ENCODE measurements around the gene AMY1C. TPM values are rescaled to one million over a fixed set of nuclear protein-coding genes. Genes with fewer than 3 reads are reported as not detected.
"Not testable (repeated sequence)": the region's sequence is repeated elsewhere in the genome, so short reads cannot be mapped to it uniquely, and the experiment has no call there.

AMY1C gene
- not detected in 2 replicates for polyA plus RNA-seq (2013)

DNA sequence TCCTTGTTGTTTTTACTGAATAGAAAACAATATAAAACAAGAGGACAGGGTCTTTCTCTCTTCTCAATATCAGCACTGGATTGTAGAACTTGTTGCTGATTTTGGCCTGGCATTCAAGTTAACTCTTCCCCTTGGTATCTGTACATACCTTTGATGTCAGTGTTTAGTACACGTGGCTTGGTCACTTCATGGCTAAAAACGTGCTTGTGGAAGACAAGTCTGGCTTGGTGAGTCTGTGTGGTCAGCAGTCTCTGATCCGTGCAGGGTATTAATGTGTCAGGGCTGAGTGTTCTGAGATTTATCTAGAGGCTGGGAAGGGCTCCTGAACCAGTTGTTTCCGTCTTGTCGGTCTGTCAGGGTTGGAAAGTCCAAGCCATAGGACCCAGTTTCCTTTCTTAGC lies at the start of gene AMY1C:
Gene AMY1C (plus strand): TSS at position 301 of the 400 bp plus-strand sequence. CDS start 572 bp downstream, outside the sequence.
- WGBS (ENCODE audit: extremely low coverage, insufficient coverage, insufficient read length), result no CpG with 5 or more reads among the region's 5 CpGs
- H2AK5ac ChIP-seq (ENCODE audit: low read length); H3K18ac ChIP-seq (ENCODE audit: low read length): not testable (repeated sequence)

DNA sequence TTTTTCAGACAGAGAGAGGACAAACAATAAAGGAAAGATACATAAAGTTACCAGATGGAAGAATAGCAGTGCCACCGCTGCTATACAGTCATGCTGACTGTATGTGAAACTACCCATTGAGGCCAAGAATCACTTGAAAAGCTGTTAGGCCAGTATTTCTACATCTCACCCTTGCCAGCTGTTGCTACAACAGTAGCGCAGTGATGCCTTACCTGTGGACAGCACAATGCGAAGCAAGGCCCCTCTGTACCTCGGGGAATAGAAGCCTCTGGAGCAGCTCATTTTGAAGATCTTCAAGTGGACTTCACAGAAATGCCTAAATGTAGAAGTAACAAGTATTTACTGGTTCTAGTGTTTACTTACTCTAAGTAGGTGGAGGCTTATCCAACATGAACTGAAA lies 49.0 kb upstream of the AMY1C start:
- not testable (repeated sequence) for H3K4me3 ChIP-seq (ENCODE audit: low read depth, low read length); H3K27me3 ChIP-seq (ENCODE audit: insufficient read depth, low read length); DNase-seq; H2BK120ac ChIP-seq (ENCODE audit: insufficient read depth, low read length, poor library complexity); H3K4me1 ChIP-seq (ENCODE audit: control insufficient read depth in 1 of 2, insufficient read depth in 2 of 2, low read length in 2 of 2); H3K36me3 ChIP-seq (ENCODE audit: control insufficient read depth in 1 of 2, insufficient read depth in 2 of 2, low read length in 2 of 2); H3K9ac ChIP-seq (ENCODE audit: low read length); H3K27ac ChIP-seq (ENCODE audit: low read depth, low read length); H2AK5ac ChIP-seq (ENCODE audit: low read length); H2BK5ac ChIP-seq (ENCODE audit: low read depth, low read length, poor library complexity); H4K91ac ChIP-seq (ENCODE audit: low read depth, low read length); H2AFZ ChIP-seq (ENCODE audit: insufficient read depth, low read length, poor library complexity); H2BK12ac ChIP-seq (ENCODE audit: low read length); H3K79me1 ChIP-seq (ENCODE audit: low read length); H3K9me3 ChIP-seq (ENCODE audit: insufficient read depth, low read depth, low read length); H3K14ac ChIP-seq (ENCODE audit: low read length); H4K8ac ChIP-seq (ENCODE audit: low read depth, low read length); H3K4me2 ChIP-seq (ENCODE audit: low read length); H3K18ac ChIP-seq (ENCODE audit: low read length); H3K23ac ChIP-seq (ENCODE audit: low read length); H4K12ac ChIP-seq (ENCODE audit: low read depth, low read length); H3K4ac ChIP-seq (ENCODE audit: low read depth, low read length); H3K79me2 ChIP-seq (ENCODE audit: control insufficient read depth, insufficient read depth, low read length, poor library complexity)
- WGBS (ENCODE audit: extremely low coverage, insufficient coverage, insufficient read length), result no CpG with 5 or more reads among the region's 4 CpGs

More for the DNA sequence above, at the start of gene AMY1C:
- H3K79me1 ChIP-seq (ENCODE audit: low read length); H3K4me1 ChIP-seq (ENCODE audit: control insufficient read depth in 1 of 2, insufficient read depth in 2 of 2, low read length in 2 of 2); H3K36me3 ChIP-seq (ENCODE audit: control insufficient read depth in 1 of 2, insufficient read depth in 2 of 2, low read length in 2 of 2); DNase-seq; H2BK5ac ChIP-seq (ENCODE audit: low read depth, low read length, poor library complexity); H2BK12ac ChIP-seq (ENCODE audit: low read length); H3K9me3 ChIP-seq (ENCODE audit: insufficient read depth, low read depth, low read length); H4K12ac ChIP-seq (ENCODE audit: low read depth, low read length); H4K8ac ChIP-seq (ENCODE audit: low read depth, low read length); H3K4me3 ChIP-seq (ENCODE audit: low read depth, low read length); H3K23ac ChIP-seq (ENCODE audit: low read length); H3K79me2 ChIP-seq (ENCODE audit: control insufficient read depth, insufficient read depth, low read length, poor library complexity); H3K14ac ChIP-seq (ENCODE audit: low read length); H3K27me3 ChIP-seq (ENCODE audit: insufficient read depth, low read length); H3K27ac ChIP-seq (ENCODE audit: low read depth, low read length); H2AFZ ChIP-seq (ENCODE audit: insufficient read depth, low read length, poor library complexity); H2BK120ac ChIP-seq (ENCODE audit: insufficient read depth, low read length, poor library complexity); H4K91ac ChIP-seq (ENCODE audit: low read depth, low read length); H3K4me2 ChIP-seq (ENCODE audit: low read length); H3K4ac ChIP-seq (ENCODE audit: low read depth, low read length); H3K9ac ChIP-seq (ENCODE audit: low read length): not testable (repeated sequence)

- H2BK5ac ChIP-seq (ENCODE audit: low read depth, low read length, poor library complexity); H3K23ac ChIP-seq (ENCODE audit: low read length); H3K14ac ChIP-seq (ENCODE audit: low read length); H3K36me3 ChIP-seq (ENCODE audit: control insufficient read depth in 1 of 2, insufficient read depth in 2 of 2, low read length in 2 of 2); H3K4me2 ChIP-seq (ENCODE audit: low read length); H3K9ac ChIP-seq (ENCODE audit: low read length); H3K4ac ChIP-seq (ENCODE audit: low read depth, low read length); H3K18ac ChIP-seq (ENCODE audit: low read length); H3K27ac ChIP-seq (ENCODE audit: low read depth, low read length); H2BK120ac ChIP-seq (ENCODE audit: insufficient read depth, low read length, poor library complexity); H4K12ac ChIP-seq (ENCODE audit: low read depth, low read length); H3K79me2 ChIP-seq (ENCODE audit: control insufficient read depth, insufficient read depth, low read length, poor library complexity); H3K27me3 ChIP-seq (ENCODE audit: insufficient read depth, low read length); H2AFZ ChIP-seq (ENCODE audit: insufficient read depth, low read length, poor library complexity); DNase-seq; H3K9me3 ChIP-seq (ENCODE audit: insufficient read depth, low read depth, low read length); H2BK12ac ChIP-seq (ENCODE audit: low read length); H3K79me1 ChIP-seq (ENCODE audit: low read length); H3K4me1 ChIP-seq (ENCODE audit: control insufficient read depth in 1 of 2, insufficient read depth in 2 of 2, low read length in 2 of 2); H4K91ac ChIP-seq (ENCODE audit: low read depth, low read length); H4K8ac ChIP-seq (ENCODE audit: low read depth, low read length); H2AK5ac ChIP-seq (ENCODE audit: low read length); H3K4me3 ChIP-seq (ENCODE audit: low read depth, low read length): not testable (repeated sequence)
- no CpG with 5 or more reads among the region's 4 CpGs for WGBS (ENCODE audit: extremely low coverage, insufficient coverage, insufficient read length)
Measured at GRCh38 chr1:103701256-103701655, 48.4 kb upstream of the AMY1C start.

- not testable (repeated sequence) for H3K9me3 ChIP-seq (ENCODE audit: insufficient read depth, low read depth, low read length); H3K14ac ChIP-seq (ENCODE audit: low read length); H2AFZ ChIP-seq (ENCODE audit: insufficient read depth, low read length, poor library complexity); H3K79me1 ChIP-seq (ENCODE audit: low read length); H3K27ac ChIP-seq (ENCODE audit: low read depth, low read length); H2BK12ac ChIP-seq (ENCODE audit: low read length); H3K4me1 ChIP-seq (ENCODE audit: control insufficient read depth in 1 of 2, insufficient read depth in 2 of 2, low read length in 2 of 2); H4K91ac ChIP-seq (ENCODE audit: low read depth, low read length); H3K4me2 ChIP-seq (ENCODE audit: low read length); DNase-seq; H3K4me3 ChIP-seq (ENCODE audit: low read depth, low read length); H3K79me2 ChIP-seq (ENCODE audit: control insufficient read depth, insufficient read depth, low read length, poor library complexity); H3K18ac ChIP-seq (ENCODE audit: low read length); H4K8ac ChIP-seq (ENCODE audit: low read depth, low read length); H3K23ac ChIP-seq (ENCODE audit: low read length); H3K27me3 ChIP-seq (ENCODE audit: insufficient read depth, low read length); H3K36me3 ChIP-seq (ENCODE audit: control insufficient read depth in 1 of 2, insufficient read depth in 2 of 2, low read length in 2 of 2); H2BK5ac ChIP-seq (ENCODE audit: low read depth, low read length, poor library complexity); H3K4ac ChIP-seq (ENCODE audit: low read depth, low read length); H4K12ac ChIP-seq (ENCODE audit: low read depth, low read length); H3K9ac ChIP-seq (ENCODE audit: low read length); H2BK120ac ChIP-seq (ENCODE audit: insufficient read depth, low read length, poor library complexity); H2AK5ac ChIP-seq (ENCODE audit: low read length)
- no CpG with 5 or more reads among the region's 3 CpGs for WGBS (ENCODE audit: extremely low coverage, insufficient coverage, insufficient read length)
Measured at GRCh38 chr1:103707670-103708069, 42.0 kb upstream of the AMY1C start.

Measured in trophoblast cell (in vitro differentiated cells and primary cell).